ENCODE measurements around the gene RPS27A. TPM values are rescaled to one million over a fixed set of nuclear protein-coding genes. Genes with fewer than 3 reads are reported as not detected.
"Not testable (repeated sequence)": the region's sequence is repeated elsewhere in the genome, so short reads cannot be mapped to it uniquely, and the experiment has no call there.

Gene RPS27A
- total RNA-seq, 1 experiment from 2014 or later = 2,978 TPM

DNA sequence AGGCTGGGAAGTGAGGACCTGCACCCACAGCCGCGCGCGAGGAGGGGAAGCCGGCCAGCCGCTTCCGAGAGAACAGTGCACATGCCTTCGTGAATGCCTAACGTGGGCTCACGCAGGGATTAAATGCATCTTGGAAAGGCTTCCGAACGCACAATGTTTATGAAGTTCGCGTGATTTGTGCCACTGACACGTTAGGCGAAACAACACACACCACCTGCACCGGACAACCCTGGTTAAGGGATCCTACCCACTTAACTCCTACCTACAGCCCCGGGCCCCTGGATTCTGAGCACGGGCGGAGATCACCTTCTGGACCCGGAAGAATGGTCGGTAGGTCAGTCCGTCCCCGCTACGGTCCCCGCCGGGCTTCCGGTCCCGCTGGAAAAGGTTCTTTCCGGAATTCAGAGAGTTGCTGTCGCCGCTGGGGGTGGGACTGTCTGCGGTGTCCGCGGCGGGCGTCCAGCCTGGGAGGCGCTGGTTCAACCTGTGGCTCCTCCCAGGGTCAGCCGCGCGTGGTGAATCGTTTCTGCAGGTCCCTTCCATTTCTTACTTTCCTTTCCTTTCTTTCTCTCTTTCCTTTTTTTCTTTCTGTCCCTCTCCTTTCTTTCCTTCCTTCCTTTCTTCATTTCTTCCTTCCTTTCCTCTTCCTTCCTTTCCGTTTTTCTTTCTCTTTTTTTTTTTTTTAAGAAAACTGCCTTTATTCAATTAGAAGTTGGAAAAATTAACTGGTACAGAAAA is 36.6 kb downstream of the RPS27A start, which contains the start of gene MTIF2:
TSS of gene MTIF2 (minus strand) at position 325 of the 738 bp plus-strand sequence. CDS start 5,373 bp downstream, outside the sequence.
- H3K4me1 ChIP-seq = 0 out of 2 replicates have a peak, but pooled peaks cover 3% of the 10 kb centered on the region
- DNase-seq = peak; percentile 98
- H3K36me3 ChIP-seq = peaks cover 3% of the 10 kb centered on the region
- no peaks in the 10 kb centered on the region for H3K27me3 ChIP-seq
- H3K27ac ChIP-seq = peak within 1 kb of the TSS; percentile 49
- H3K4me3 ChIP-seq = peak within 1 kb of the TSS; percentile 71
- H3K9me3 ChIP-seq (replicated peaks) = no peaks in the 10 kb centered on the region

DNA sequence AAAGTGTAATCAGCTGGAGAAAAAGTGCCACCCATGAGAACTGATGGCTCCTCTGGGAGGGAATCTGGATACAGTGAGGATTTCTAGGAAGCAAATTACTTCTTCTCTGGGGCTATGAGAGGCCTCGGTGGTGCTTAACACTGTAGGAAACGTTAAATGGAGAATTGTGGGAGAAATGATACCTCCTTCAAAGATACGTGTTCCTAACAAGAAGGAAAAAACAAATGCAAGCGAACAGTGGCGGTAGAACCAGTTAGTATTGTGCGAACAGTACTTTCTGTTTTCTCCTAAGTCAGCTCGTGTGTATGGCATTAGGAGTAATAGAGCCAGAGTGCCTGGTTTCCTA is 37.1 kb downstream of the RPS27A start:
- Histone ChIP-seq H3K4me3 (peak overlapping the region; percentile 71), H3K9me3 (replicated peaks) (no peaks in the 10 kb centered on the region), H3K27me3 (no peaks in the 10 kb centered on the region), H3K27ac (peak overlapping the region; percentile 49), H3K36me3 (peaks cover 3% of the 10 kb centered on the region; the same call in 1 of the 2 replicates), H3K4me1 (0 out of 2 replicates have a peak, but pooled peaks cover 3% of the 10 kb centered on the region)
- DNase-seq = peak in 1 of 2 experiments; percentile 51

DNA sequence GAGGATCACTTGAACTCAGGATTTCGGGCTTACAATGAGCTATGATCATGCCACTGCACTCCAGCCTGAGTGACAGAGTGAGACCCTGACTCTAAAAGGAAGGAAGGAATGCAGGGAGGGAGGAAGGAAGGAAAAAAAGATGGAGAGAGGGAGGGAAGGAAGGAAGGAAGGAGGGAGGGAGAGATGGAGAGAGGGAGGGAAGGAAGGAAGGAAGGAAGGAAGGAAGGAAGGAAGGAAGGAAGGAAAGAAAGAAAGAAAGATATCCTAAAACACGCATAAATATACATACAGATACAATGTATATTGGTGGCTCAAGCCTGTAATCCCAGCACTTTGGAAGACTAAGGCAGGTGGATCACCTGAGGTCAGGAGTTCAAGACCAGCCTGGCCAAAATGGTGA is 41.9 kb downstream of the RPS27A start:
- H3K27ac ChIP-seq; H3K36me3 ChIP-seq; H3K27me3 ChIP-seq; H3K4me3 ChIP-seq; H3K4me1 ChIP-seq; H3K9me3 ChIP-seq (replicated peaks); DNase-seq: not testable (repeated sequence)

DNA sequence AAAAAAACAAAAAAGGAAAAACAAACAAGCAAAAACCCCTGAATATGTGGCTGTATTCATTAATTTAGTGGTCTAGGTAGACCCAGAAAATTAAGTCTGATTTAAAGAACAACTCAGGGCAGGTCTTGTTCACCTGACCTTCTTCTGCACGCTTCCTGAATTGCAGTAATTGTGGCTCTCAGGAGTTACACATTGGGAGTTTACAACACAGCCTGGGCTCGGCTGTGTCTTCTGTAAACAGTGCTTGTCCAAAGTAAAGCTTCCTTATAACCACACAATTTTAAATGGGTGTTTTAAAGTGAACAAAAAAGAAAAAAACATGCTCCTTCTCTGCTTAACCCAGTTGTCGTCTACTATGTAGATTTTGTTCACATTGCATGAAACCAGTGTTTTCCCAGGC is 44.8 kb downstream of the RPS27A start:
- H3K4me1 ChIP-seq = peaks cover 6% of the 10 kb centered on the region
- H3K27ac ChIP-seq = no peak overlapping the region
- H3K9me3 ChIP-seq (replicated peaks) = no peaks in the 10 kb centered on the region
- H3K27me3 ChIP-seq = no peaks in the 10 kb centered on the region
- no peak overlapping the region for H3K4me3 ChIP-seq
- H3K36me3 ChIP-seq = 0 out of 2 replicates have a peak, but pooled peaks cover 2% of the 10 kb centered on the region
- DNase-seq = no peak

DNA sequence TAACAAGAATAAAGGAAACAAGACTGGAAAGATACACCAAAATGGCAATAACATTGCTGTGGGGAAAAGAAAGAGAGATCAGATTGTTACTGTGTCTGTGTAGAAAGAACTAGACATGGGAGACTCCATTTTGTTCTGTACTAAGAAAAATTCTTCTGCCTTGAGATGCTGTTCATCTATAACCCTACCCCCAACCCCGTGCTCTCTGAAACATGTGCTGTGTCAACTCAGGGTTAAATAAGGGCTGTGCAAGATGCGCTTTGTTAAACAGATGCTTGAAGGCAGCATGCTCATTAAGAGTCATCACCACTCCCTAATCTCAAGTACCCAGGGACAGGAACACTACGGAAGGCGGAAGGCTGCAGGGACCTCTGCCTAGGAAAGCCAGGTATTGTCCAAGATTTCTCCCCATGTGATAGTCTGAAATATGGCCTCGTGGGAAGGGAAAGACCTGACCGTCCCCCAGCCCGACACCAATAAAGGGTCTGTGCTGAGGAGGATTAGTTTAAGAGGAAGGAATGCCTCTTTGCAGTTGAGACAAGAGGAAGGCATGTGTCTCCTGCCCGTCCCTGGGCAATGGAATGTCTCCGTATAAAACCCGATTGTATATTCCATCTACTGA is 46.8 kb downstream of the RPS27A start:
- H3K27ac ChIP-seq = peak overlapping the region; percentile 3; the same call in 1 of the 2 replicates
- peaks cover 20% of the 10 kb centered on the region; the same call in 1 of the 2 replicates for H3K36me3 ChIP-seq
- not testable (repeated sequence) for H3K9me3 ChIP-seq (replicated peaks); H3K27me3 ChIP-seq; H3K4me1 ChIP-seq
- peak; percentile 28 to 45 for DNase-seq
- peak overlapping the region; percentile 37 for H3K4me3 ChIP-seq

DNA sequence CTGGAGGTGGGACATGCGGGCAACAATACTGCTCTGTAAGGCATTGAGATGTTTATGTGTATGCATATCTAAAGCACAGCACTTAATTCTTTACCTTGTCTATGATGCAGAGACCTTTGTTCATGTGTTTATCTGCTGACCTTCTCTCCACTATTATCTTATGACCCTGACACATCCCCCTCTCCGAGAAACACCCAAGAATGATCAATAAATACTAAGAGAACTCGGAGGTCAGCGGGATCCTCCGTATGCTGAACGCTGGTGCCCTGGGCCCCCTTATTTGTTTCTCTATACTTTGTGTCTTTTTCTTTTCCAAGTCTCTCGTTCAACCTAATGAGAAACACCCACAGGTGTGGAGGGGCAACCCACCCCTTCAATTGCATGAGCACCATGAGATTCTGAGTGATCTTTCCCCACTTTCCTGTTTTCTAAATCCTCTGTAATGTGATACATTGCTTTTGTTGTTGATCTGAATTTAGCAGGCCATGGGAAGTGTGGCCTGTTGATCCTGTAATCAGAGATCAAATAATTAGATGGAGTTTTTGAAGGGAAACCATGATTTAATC is 47.5 kb downstream of the RPS27A start:
- DNase-seq = peak in 1 of 2 experiments; percentile 37
- not testable (repeated sequence) for H3K27ac ChIP-seq; H3K27me3 ChIP-seq; H3K9me3 ChIP-seq (replicated peaks); H3K4me1 ChIP-seq
- Histone ChIP-seq H3K4me3 (peak overlapping the region; percentile 37), H3K36me3 (peaks cover 20% of the 10 kb centered on the region; the same call in 1 of the 2 replicates)

DNA sequence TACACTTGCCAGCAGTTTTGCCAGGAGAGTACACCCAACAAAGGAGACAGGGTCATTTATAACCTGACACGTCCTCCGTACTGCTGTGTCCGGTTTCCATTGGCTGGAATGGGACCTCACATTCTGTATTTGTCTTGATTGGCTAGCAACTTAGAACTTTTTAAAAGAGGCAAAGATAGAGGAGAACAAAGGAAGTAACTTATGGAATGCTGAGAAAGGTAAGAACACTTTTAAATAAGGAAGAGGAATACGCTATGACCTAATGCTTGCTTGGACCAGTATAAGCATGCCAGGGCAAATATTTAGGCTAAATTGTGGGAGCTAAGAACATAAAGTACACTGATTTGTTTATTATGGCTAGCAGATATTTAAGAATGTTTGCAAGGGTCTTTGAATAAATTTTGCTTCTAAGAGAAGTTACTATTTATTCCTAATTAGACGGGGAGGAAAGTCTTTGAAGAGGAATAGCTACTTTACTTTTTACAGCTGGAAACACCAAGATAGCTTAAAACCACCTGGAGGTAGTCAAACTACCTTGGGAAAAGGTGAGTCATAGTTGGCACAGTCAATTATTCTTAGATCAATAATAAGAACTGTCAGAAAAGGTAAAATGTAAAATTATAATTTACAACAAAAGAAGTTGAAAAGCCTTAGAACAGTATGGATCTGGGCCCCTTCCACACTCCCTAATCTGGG is 48.5 kb downstream of the RPS27A start:
- H3K9me3 ChIP-seq (replicated peaks); DNase-seq; H3K4me3 ChIP-seq; H3K27me3 ChIP-seq; H3K4me1 ChIP-seq; H3K27ac ChIP-seq: not testable (repeated sequence)
- peaks cover 20% of the 10 kb centered on the region; the same call in 1 of the 2 replicates for H3K36me3 ChIP-seq

DNA sequence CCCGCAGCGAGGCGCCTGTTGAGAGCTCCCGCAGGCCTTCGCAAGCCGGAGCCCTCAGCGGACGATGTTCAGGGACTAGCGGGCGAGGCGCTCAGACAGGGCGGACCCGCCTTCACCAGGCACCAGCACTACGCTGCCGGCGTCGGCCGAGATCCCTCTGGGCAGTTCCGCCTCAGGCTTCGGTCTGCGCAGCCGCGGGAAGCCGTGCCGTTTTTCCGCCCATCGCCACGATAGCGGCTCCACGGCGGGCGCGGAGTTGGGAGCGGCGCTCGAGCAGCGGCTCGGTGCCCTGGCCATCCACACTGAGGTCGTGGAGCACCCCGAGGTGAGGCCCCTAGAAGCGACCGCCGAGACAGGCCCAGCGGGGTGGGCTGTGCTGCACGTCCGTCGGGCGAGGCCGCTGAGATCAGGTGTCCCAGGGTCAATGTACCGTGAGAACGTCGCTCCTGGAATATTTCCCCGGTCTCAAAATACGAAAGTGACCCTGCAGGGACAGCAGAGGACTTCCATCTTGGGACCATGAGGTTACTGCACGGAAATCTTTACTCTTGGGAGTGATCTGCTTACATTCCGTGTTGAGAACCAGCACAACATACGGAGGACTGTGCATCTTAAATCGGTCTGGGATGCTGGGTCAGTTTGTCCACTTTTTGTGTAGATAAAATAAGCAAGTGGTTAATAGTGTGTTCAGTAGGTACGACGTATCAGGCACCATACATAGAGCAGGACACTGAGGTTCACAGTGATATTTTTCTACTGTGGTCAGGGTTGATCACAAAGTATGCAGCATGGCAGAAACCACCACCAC is 49.8 kb downstream of the RPS27A start:
- H3K9me3 ChIP-seq (replicated peaks) = no peaks in the 10 kb centered on the region
- no peaks in the 10 kb centered on the region for H3K27me3 ChIP-seq
- no peak for DNase-seq
- no peak overlapping the region for H3K4me3 ChIP-seq
- peaks cover 20% of the 10 kb centered on the region; the same call in 1 of the 2 replicates for H3K36me3 ChIP-seq
- H3K27ac ChIP-seq = no peak overlapping the region
- H3K4me1 ChIP-seq = peaks cover 6% of the 10 kb centered on the region

DNA sequence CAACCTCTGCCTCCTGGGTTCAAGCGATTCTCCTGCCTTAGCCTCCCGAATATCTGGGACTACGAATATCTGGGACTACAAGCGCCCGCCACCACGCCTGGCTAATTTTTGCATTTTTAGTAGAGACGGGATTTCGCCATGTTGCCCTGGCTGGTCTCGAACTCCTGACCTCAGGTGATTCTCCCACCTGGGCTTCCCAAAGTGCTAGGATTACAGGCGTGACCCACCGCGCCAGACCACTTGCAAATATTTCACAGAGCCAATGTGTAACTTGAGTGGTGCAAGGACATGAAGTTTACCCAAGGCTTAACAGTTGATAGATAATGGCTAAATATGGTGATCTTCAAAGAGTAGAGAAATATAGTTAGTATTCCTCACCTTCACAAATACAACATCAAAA is 50.6 kb downstream of the RPS27A start:
- peaks cover 26% of the 10 kb centered on the region for H3K36me3 ChIP-seq
- H3K4me3 ChIP-seq = no peak overlapping the region
- H3K27ac ChIP-seq = no peak overlapping the region
- peaks cover 6% of the 10 kb centered on the region for H3K4me1 ChIP-seq
- DNase-seq = no peak
- no peaks in the 10 kb centered on the region for H3K27me3 ChIP-seq
- H3K9me3 ChIP-seq (replicated peaks) = no peaks in the 10 kb centered on the region

Other genes with a start within 250 kb of the RPS27A start
- gene RTN4, start 182.2 kb upstream of the RPS27A start, total RNA-seq (2014; rRNA removed; shearing (Covaris generic)) = 153 and 164 TPM in 2 replicates
- gene CLHC1, start 395 bp upstream of the RPS27A start, total RNA-seq (2014; rRNA removed; shearing (Covaris generic)) = 10.5 and 11.3 TPM in 2 replicates
- gene MTIF2, start 36.5 kb downstream of the RPS27A start, total RNA-seq (2014; rRNA removed; shearing (Covaris generic)) = 55.0 and 60.5 TPM in 2 replicates
- 99.2 and 134 TPM in 2 replicates for gene CCDC88A, start 187.2 kb downstream of the RPS27A start, total RNA-seq (2014; rRNA removed; shearing (Covaris generic))